Ovary (tissue), 9 donors: Measurements from ENCODE around the gene ZNF777. TPM values are rescaled to one million over a fixed set of nuclear protein-coding genes. Genes with fewer than 3 reads are reported as not detected.
"Not testable (repeated sequence)": the region's sequence is repeated elsewhere in the genome, so short reads cannot be mapped to it uniquely, and the experiment has no call there.

Source experiments
- DNase-seq, 5 donors: peaks; one replicate each; pipeline ENCODE4 v3.0.0-alpha.2; 2019 to 2020
- H3K27ac ChIP-seq, 2 donors: fragments of 200-600 bp; one replicate each; pipeline versions ENCODE4 v1.5.1 to v1.8.0; 2019 to 2022
- H3K27me3 ChIP-seq: fragments of 200-600 bp; one replicate; pipeline ENCODE4 v1.8.0; 2022
- H3K36me3 ChIP-seq: fragments of 200-600 bp; sonication (generic); one replicate; pipeline ENCODE4 v1.5.1; 2019
- H3K4me1 ChIP-seq: one replicate; pipeline ENCODE4 v1.8.1; 2013; ENCODE audit warnings: mild to moderate bottlenecking, moderate library complexity; ENCODE audit not compliant: insufficient read depth
- H3K4me3 ChIP-seq: fragments of 200-600 bp; sonication (generic); one replicate; pipeline ENCODE4 v1.5.1; 2017
- H3K9me3 ChIP-seq, 2 donors: fragments of 200-600 bp in 1 of 2; sonication (generic) in 1 of 2; one replicate each; pipeline versions ENCODE4 v1.5.1 to v1.8.1; 2013 to 2019; ENCODE audit warnings: mild to moderate bottlenecking in 1 of 2, moderate library complexity in 1 of 2
- EP300 ChIP-seq: sonication (generic); formaldehyde crosslinking; IDR thresholded peaks from one replicate; pipeline ENCODE4 v1.6.1; 2017; ENCODE audit warnings: antibody characterized with exemption
- POLR2A ChIP-seq: fragments of 450-650 bp; IDR thresholded peaks from one replicate; pipeline ENCODE4 v1.6.1; 2017; ENCODE audit warnings: antibody characterized with exemption, mild to moderate bottlenecking, moderate library complexity
- WGBS, 3 donors: extraction: QIAGEN DNeasy Blood & Tissue Kit in 1 of 3; methylation state at CpG; one replicate each; pipeline versions ENCODE4 v1.1.5 to v1.1.7; 2013 to 2017; 5-methylcytosine and 5-hydroxymethylcytosine counted together
- intact Hi-C, 4 donors: fragments of 100-400 bp; cut with DNase I; formaldehyde crosslinking; loops; one replicate each; pipeline versions ENCODE4 v1.11.0 to v1.15.1; 2022 to 2023
- polyA plus RNA-seq, 2 donors: library from polyadenylated mRNA; stranded (reverse); fragments of 200-250 nt in 1 of 2; fragments of 350-450 nt in 1 of 2; fragmentation: Illumina TruSeq in 1 of 2; extraction: RNeasy Lipid Tissue Mini Kit (QIAGEN cat#74804) in 1 of 2; gene quantifications; one replicate each; pipeline ENCODE4 v1.2.3, GENCODE V29; 2013 to 2014
- total RNA-seq, 7 donors: library from RNA; depleted of rRNA in 2 of 7; stranded (reverse); fragments of >200 nt in 2 of 7; fragmentation: NEBNext Ultra II Directional in 3 of 7; extraction: Animal tissue kit (Norgen Biotek cat#: 25700) in 3 of 7; gene quantifications; one replicate each; pipeline versions ENCODE4 v1.1.0 to v1.2.4, GENCODE V29; 2016 to 2023
- TF ChIP-seq, protein P1 (sequence below), 3 donors: fragments of 450-650 bp in 2 of 3; fragments of 200-600 bp in 1 of 3; IDR thresholded peaks; one replicate each; pipeline versions ENCODE4 v1.5.1 to v1.8.0; 2016 to 2022; ENCODE audit warnings: antibody characterized with exemption in 3 of 3, mild to moderate bottlenecking in 1 of 3
- donor health status: DM: no; HTN: no; CAD: no; lungs with moderate emphysema.
- donor health status: DM: no; HTN: no; CAD: no.
- donor health status: Bipolar disorder and iron deficiency.
- donor health status: DM: yes; HTN: yes; CAD: no.
- donor health status: DM: no; HTN: no; CAD: no.
- donor health status: DM: yes; HTN: yes; CAD: no.

The ZNF777 gene
- total and polyA plus RNA-seq, 9 donors, result 3.8 to 20.4 (median 13.8) TPM

DNA sequence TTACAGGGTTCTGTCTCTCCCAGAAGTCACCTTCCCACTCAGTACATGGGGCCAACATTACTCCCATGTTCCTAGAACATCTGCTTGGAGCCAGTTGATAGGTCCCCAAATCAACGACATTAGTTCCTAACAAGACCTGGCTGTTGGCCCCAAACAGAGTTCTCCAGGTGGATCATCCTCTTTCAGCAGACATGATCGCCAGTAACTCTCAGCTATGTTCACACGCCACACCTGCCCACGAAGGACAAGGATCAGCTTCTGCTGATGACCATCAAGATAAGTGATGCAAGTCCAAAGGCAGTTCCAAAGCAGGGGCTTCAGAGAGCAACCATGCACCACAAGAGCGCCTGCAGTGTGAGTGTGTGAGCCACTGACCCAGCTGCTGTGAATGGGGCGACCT, 11.0 kb downstream of the ZNF777 start:
- DNase-seq, result no peak
- no peak overlapping the region for H3K27ac ChIP-seq
- no peaks in the 10 kb centered on the region for H3K27me3 ChIP-seq
- intact Hi-C loops, result no loop called here
- no peaks in the 10 kb centered on the region for H3K36me3 ChIP-seq
- H3K9me3 ChIP-seq, result no peaks in the 10 kb centered on the region
- H3K4me1 ChIP-seq, result no peaks in the 10 kb centered on the region
- TF ChIP-seq, protein P1, sequence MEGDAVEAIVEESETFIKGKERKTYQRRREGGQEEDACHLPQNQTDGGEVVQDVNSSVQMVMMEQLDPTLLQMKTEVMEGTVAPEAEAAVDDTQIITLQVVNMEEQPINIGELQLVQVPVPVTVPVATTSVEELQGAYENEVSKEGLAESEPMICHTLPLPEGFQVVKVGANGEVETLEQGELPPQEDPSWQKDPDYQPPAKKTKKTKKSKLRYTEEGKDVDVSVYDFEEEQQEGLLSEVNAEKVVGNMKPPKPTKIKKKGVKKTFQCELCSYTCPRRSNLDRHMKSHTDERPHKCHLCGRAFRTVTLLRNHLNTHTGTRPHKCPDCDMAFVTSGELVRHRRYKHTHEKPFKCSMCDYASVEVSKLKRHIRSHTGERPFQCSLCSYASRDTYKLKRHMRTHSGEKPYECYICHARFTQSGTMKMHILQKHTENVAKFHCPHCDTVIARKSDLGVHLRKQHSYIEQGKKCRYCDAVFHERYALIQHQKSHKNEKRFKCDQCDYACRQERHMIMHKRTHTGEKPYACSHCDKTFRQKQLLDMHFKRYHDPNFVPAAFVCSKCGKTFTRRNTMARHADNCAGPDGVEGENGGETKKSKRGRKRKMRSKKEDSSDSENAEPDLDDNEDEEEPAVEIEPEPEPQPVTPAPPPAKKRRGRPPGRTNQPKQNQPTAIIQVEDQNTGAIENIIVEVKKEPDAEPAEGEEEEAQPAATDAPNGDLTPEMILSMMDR (IDR thresholded peaks at IDR 0.05), result no peak
- TF ChIP-seq EP300, result no peak
- no peak for TF ChIP-seq POLR2A
- H3K4me3 ChIP-seq, result no peak overlapping the region
- WGBS, 3 donors, result 93 to 95% (median 94%) methylated on average over 6 of the region's 6 CpGs

DNA sequence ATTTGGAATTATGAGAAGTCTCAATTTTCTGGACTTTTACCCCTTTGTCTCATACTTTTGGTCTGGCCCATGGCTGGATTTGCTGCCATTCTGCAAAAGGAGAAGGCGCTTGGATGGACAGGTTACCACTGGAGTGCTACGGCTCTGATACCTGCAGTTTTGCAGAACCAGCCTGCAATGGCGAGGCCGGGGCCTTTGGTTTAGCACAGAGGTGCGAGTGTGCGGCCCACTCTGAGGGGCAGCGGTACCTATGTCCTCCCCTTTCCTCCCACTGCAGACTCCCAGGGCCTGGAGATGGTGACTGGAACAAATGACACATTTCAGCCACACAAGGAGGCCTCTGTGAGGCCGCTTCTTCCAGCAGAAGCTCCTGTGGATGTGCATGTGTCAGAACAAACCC, 11.9 kb downstream of the ZNF777 start:
- DNase-seq, result no peak
- Histone ChIP-seq H3K36me3 (no peaks in the 10 kb centered on the region), H3K27ac (no peak overlapping the region), H3K27me3 (no peaks in the 10 kb centered on the region), H3K9me3 (no peaks in the 10 kb centered on the region), H3K4me3 (no peak overlapping the region), H3K4me1 (no peaks in the 10 kb centered on the region)
- intact Hi-C loops, result no loop called here
- no peak for TF ChIP-seq POLR2A
- TF ChIP-seq, protein P1 (IDR thresholded peaks at IDR 0.05), result no peak
- no peak for TF ChIP-seq EP300
- WGBS, 3 donors, result 83 to 98% (median 91%) methylated on average over 8 of the region's 8 CpGs

DNA sequence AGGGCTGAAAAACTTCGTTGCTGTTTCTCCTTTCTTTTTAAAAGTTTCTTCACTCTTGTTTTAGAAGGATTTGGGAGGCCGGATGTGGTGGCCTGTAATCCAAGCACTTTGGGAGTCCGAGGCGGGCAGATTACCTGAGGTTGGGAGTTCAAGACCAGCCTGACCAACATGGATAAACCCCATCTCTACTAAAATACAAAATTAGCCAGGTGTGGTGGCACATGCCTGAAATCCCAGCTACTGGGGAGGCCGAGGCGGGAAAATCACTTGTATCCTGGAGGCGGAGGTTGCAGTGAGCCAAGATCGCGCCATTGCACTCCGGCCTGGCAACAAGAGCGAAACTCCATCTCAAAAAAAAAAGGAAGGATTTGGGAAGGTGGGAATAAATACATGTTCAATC, 14.8 kb downstream of the ZNF777 start:
- H3K4me3 ChIP-seq, H3K9me3 ChIP-seq, H3K4me1 ChIP-seq, H3K27ac ChIP-seq, H3K36me3 ChIP-seq, H3K27me3 ChIP-seq, DNase-seq, intact Hi-C loops: not testable (repeated sequence)
- 97 to 98% (median 97%) methylated on average over 11 of the region's 11 CpGs for WGBS, 3 donors

DNA sequence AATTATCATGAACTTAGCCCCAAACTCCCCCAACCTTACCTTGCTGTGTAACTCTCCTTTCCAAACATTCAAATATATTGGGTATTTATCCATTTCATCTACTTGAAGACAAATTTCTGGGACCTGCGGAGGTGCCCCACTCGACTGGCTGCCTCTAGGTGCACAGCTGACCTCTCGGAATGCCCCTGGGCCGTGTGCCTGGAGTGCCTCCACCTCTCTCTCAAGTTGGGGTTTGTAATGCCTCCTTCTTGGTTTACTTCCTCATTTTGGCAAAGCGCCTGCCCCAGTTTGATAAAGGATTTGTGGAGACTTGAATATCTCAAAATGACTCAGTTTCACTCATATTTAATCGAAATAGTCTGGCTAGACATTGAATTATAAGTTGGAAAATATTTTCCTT, 16.6 kb downstream of the ZNF777 start:
- WGBS, 3 donors, result 88 to 90% (median 90%) methylated on average over 6 of the region's 6 CpGs
- H3K27ac ChIP-seq, result no peak overlapping the region
- no peaks in the 10 kb centered on the region for H3K9me3 ChIP-seq
- no peak for DNase-seq
- no peaks in the 10 kb centered on the region for H3K36me3 ChIP-seq
- H3K4me3 ChIP-seq, result no peak overlapping the region
- intact Hi-C loops, result no loop called here
- H3K27me3 ChIP-seq, result no peaks in the 10 kb centered on the region
- TF ChIP-seq EP300 (no peak), POLR2A (no peak)
- TF ChIP-seq, protein P1 (IDR thresholded peaks at IDR 0.05), result no peak
- no peaks in the 10 kb centered on the region for H3K4me1 ChIP-seq

DNA sequence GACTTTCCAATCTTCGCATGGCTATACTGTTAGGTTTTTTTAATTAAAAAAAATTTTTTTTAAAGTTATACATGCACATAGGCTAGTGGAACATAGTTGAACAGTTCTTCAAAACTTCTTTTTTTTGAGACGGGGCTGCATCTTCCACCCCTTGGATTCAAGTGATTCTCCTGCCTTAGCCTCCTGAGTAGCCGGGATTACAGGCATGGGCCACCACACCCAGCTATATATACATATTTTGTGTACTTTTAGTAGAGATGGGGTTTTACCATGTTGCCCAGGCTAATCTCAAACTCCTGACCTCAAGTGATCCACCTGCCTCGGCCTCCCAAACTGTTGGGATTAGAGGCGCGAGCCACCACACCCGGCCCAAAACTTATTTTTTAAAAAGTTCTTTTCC, 17.3 kb downstream of the ZNF777 start:
- WGBS, 3 donors, result 96 to 98% (median 98%) methylated on average over 7 of the region's 7 CpGs
- Histone ChIP-seq H3K27me3 (no peaks in the 10 kb centered on the region), H3K36me3 (no peaks in the 10 kb centered on the region), H3K4me3 (no peak overlapping the region), H3K27ac (no peak overlapping the region), H3K9me3 (no peaks in the 10 kb centered on the region), H3K4me1 (no peaks in the 10 kb centered on the region)
- TF ChIP-seq POLR2A, result no peak
- TF ChIP-seq EP300, result no peak
- TF ChIP-seq, protein P1 (IDR thresholded peaks at IDR 0.05), result no peak
- DNase-seq, result no peak
- intact Hi-C loops, result no loop called here
